Measurements from ENCODE around the gene CLSTN1.

CLSTN1 gene

DNA sequence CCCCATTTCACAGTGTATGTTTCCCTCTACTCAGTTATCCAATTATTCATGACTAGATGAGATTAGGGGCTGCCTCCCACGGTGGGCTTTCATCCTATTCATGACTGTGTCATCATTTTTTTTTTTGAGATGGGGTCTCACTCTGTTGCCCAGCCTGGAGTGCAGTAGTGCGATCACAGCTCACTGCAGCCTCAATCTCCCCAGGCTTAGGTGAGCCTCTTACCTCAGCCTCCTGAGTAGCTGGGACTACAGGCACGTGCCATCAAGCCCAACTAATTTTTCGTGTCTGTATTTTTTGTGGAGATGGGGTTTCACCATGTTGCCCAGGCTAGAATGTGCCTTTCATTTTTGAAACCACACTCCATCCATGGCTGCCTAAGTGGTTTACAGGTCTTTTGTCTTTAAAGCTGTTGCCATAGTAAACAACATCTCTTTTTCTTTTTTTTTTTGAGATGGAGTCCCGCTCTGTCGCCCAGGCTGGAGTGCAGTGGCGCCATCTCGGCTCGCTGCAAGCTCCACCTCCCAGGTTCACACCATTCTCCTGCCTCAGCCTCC is 112.2 kb downstream of the CLSTN1 start:
- DNase-seq (ENCODE audit: low spot score), result no peak

DNA sequence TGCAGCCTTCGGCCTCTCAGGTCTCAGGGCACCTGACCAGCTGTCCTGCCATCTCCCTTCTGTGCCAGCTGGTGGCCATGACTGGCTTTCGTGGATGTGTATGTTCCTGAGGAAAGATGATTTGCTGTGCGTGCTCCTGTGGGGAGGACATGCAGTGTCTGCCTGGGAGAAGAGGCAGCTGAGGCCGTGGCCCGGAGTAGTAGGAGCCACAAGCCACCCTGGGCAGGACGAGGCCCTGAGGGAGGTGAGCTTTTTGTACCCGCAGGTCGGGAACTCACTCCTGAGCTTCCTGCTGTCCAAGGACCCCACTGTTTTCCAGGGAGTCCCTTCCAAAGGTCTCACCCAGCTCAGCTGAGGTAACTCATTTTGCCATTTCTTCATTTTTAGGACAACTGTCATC is 113.7 kb downstream of the CLSTN1 start:
- DNase-seq (ENCODE audit: low spot score), result no peak

DNA sequence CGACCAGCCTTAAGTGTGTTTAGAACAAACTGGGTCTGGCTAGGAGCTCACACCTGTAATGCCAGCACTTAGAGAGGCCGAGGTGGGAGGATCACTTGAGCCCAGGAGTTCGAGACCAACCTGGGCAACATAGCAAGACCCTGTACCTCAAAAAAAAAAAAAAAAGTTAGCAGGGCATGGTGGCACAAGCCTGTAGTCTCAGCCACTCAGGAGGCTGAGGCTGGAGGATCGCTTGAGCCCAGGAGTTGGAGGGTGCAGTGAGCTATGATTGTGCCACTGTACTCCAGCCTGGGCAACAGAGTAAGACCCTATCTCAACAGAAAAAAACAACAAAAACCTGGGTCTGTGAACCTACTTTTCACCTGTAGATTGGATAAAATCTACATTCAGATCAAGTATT is 117.6 kb downstream of the CLSTN1 start:
- no peak for DNase-seq (ENCODE audit: low spot score)

DNA sequence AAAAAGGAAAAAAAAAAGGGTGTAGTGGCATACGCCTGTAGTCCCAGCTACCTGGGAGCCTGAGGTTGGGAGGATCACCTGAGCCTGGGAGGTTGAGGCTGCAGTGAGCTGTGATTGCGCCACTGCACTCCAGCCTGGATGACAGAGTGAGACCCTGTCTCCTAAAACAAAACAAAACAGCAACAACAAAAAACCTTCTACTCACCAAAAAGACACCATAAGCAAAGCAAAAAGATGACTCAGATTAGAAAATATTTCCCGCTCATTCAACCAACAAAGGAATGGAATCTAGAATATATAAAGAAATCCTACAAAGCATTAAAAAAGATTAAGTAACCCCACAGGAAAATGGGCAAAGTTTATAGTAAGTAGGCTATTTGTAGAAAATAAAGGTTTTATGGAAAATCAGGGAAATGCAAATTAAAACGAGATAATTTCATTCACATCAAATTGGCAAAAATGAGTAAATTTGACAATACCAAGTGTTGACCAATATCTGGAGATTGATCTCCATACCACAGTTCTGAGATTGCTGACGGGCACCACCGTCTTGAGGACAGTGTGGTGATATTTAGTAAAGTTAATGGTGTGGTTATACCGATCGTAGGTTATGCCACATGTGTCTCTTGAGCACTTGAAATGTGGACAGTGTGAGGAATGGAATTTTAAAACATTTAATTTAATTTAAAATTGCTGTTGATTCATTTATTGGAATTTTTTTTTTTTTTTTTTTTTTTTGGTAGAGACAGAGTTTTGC is 118.2 kb downstream of the CLSTN1 start:
- DNase-seq (ENCODE audit: low spot score), result peak; percentile 46

DNA sequence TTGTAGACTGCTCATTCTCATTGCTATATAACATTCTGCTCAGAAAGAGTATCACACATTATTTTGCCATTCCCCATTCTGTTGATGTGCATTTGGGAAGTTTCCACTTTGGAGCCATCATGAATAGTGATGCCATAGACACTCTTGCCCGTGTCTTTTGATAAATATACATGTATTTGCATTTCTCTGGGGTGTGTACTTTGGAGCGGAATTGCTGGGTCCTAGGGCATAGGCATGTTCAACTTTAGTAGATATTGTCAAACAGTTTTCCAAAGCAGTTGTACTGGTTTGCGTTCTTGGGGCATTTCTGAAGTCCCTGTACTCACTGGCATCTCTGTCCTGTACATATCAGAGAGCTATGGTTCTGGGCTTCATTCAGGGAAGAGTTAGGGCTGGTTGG is 120.1 kb downstream of the CLSTN1 start:
- DNase-seq (ENCODE audit: low spot score), result no peak

DNA sequence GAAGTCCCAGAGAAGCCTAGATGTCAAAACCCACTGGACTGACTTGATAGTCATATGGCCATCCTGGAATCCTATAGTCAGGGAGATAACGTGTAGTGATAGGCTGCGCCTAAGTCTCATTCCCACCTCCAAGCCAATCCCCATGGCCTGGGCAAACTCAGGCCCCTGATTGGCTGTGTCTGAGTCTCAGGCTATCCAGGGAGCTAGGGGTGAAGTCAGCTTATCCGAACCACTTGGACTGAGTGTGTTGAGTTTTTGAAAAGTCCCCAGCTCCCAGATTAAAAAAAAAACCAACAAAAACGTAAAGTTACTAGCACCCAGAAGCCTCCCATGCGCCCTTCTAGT is 120.6 kb downstream of the CLSTN1 start:
- DNase-seq (ENCODE audit: low spot score), result no peak

DNA sequence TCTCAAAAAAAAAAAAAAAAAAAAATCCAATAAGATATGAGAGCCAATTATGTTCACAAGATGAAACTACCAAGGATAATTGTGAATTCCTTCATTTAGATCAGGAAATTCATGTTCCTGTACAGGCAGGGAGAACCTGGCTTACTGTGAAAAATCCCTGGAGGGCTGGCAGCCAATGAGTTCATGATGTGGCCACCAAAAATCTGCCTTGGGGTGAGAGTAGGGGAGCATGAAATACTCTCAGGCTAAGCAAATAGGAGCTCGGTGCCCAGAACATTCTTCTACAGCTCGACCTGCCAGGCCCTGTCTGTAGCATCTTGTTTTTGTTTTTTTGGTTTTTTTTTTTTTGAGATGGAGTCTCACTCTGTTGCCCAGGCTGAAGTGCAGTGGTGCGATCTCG is 122.1 kb downstream of the CLSTN1 start:
- peak; percentile 46 for DNase-seq (ENCODE audit: low spot score)

DNA sequence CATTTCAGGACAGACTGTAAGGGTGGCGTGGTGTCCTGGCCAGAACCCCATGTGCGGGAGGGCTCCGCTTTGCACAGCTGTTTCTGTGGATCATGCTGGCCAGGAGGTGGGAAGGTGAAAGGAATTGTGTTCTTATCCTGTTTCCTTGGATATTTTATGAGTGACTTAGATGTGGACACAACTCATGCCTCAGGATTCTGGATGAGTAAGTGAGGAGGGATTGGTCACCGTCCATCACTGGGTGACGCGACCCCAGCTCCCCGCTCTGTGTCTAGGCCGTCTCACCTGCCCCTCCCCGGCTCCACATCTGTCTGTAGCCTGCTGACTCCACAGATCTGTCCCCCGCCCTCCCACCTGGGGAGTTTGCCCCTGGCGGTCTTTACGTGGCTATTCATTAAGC is 123.4 kb downstream of the CLSTN1 start:
- peak; percentile 80 for DNase-seq (ENCODE audit: low spot score)

DNA sequence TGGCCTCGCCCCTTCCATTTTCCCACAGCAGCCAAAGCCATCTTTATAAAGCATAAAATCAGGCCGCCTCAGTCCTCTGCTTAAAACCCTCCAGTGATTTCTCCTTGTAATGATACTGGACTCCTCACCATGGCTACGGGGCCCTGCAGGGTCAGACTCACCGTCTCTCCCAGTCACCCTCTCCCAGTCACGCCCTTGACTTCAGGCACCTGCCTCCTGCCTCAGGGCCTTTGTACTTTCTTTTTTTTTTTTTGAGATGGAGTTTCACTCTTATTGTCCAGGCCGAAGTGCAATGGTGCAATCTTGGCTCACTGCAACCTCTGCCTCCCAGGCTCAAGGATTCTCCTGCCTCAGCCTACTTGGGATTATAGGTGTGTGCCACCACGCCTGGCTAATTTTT is 124.4 kb downstream of the CLSTN1 start:
- DNase-seq (ENCODE audit: low spot score), result no peak

DNA sequence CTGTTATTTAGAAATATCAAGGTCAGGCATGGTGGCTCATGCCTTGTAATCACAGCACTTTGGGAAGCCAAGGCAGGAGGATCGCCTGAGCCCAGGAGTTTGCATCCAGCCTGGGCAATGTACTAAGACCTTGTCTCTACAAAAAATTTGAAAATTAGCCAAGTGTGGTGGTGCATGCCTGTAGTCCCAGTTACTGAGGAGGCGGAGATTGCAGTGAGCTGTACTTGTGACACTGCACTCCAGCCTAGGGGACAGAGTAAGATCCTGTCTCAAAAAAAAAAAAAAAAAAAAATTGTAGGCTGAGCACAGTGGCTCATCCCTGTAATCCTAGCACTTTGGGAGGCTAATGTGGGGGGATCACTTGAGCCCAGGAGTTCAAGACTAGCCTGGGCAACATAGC is 127.0 kb downstream of the CLSTN1 start:
- DNase-seq (ENCODE audit: low spot score), result no peak

DNA sequence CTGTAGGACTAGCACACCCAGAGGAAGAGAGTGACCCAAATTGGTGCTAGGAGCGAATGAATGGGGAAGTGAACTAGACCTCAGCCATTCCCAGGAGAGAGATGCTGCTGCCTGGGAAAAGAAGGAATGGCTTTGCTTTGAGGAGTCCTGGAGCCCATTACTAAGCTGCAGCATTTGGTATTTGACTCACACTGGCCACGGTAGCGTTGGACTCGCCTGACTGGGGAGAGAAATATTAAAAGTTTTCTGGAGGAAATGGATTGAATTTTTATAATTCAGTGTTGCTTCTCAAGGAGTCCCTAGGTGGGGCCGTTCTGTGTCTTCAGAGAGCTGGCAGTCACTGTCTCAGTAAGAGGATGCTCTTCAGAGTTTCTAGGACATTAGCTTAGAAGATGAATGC is 132.1 kb downstream of the CLSTN1 start:
- no peak for DNase-seq (ENCODE audit: low spot score)

DNA sequence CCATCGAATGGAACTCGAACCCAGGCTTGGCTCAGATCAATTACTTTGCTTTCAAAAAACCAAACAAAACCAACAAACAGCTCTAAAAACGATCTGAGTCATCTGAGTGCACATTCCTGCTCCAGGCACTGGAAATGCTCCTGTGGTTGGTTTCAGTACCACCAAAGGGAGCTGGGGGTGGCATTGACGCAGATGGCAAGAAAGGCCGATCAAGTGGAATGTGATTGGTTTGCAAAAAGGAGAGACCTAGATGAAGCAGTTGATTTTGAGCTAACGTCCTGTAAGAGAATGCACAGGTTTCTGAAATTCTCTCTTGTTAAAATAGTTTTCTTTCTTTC is 132.7 kb downstream of the CLSTN1 start:
- peak; percentile 47 for DNase-seq (ENCODE audit: low spot score)

DNA sequence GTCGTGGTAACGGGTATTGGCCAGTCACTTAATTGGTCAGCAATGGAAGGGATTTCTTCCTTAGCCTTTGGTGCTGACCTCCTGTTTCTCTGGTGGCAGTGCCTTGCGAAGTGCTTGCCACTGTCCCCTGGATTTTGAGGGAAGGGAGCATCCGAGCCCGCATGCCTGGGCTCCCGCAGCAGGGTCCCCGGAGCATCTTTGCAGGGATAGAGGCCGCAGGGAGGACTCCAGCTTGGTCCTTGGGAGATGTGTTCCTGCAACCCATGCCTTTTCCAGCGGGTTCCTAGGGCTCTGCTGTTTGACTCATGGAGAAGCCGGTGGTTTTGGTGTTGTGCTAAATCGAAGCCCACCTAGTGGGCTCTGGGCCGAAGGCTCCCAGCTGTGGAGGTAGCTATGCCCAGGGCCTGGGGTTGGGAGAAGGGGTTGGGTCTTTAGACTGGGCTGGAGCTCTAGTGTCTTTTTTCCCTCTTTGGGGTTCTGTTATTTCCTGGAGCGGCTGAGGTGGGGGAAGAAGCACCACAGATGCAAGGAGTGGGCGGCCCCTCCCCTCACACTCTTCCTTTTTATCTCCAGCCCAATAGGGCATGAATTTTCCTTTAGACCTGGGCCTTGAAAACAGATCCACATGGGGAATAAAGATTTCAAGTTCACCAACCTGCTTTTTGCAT is 133.2 kb downstream of the CLSTN1 start:
- no peak for DNase-seq (ENCODE audit: low spot score)

DNA sequence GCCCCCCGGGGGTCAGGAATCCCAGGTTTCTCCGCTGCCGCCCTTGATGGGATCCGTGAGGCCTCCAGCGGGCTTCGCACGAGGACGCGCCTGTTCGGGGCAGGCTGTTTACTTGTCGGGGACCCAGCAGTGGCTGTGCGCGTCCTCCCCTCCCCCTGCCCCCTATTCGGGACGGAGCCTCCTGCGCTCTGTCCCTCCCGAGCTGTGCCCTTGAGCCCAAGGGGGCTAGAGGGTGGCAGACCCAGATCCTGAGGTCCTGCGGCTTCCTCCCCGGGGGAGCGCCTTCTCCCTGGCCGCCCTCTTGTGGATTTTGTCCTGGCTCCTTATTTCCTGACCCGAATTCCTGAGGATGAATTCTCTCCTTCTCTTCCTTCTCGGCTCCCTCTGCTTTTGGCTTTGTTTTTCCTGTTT is 133.8 kb downstream of the CLSTN1 start:
- DNase-seq (ENCODE audit: low spot score), result peak; percentile 58

DNA sequence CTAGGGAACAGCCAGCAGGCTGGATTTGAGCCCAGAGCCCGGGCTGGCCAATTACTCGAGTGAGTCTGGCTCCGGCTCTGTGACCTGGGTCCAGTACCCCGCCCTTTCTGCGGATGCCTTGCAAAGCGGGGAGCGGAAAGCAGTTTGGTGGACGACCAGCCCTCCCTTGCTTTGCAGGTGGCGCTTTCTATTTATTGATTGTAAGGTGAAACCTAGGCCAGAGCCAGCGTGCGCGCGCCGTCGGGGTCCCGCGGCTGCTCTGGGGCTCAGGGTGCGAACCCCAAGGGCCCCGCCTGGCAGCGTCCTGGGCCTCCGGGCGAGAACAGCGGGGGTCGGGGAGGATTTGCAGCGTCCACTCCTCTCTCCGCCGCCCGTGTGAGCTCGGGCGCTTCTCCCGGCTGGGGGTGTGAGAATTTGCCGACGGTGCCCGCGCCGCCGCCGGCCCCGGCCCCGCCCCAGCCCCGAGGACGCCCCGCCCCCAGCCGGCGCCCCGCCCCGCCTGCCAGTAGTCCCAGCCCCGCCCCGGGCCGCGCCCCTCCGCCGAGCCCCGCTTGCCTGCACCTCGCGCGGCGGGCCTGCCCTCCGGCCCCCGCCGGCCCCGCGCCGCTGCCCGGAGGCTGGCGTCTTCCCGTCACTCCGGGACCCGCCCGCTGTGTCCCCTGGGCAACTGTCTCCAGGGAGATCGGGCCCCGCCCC is 134.6 kb downstream of the CLSTN1 start:
- DNase-seq (ENCODE audit: low spot score), result peak; percentile 98

DNA sequence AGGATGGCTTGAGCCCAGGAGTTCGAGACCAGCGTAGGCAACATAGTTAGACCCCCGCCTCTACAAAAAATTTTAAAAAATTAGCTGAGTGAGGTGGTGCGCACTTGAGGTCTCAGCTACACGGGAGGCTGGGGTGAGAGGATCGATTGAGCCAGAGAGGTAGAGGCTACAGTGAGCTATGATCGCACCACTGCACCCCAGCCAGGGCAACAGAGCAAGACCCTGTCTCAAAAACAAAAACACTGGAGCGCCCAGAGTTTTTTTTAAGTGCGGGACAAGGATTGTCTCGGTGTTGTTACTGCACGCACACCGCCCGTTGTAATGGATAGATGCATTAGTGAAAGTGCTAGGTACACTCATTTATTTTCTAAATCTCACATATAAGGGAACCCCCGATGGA is 135.2 kb downstream of the CLSTN1 start:
- DNase-seq (ENCODE audit: low spot score), result no peak

DNA sequence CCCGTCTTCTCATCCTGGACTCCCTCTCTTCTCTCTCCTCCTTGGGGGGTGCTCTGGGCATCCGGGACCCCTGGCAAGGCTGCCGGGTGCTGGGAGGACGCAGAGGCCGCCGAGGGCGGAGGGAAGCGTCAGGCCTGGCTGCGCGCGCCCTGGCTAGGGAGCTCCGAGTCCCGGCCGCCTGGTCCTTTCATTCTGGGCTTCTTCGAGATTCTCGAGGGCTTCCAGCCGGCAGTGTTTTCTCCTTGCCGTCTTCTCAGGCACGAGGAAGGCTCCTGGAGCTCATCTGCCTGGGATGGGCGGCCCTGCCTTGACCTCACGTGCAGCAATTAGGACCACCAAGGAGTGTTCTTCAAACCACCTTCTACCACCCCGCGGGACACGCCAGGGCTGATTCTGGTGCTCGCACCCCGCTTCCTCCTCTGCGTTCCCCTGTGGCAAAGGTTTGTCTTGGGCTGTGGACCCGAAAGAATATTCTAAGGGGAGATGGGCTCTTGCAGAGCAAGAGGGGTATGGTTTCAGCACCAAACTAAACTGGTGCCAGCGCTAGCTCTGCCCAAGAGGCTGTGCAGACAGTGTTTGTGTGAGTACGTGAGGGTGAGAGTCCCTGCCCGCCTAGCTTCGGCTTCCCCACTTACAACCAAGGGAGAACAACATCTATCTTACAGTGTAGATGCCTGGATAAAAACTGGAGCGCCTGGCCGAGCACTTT is 135.7 kb downstream of the CLSTN1 start:
- peak; percentile 62 for DNase-seq (ENCODE audit: low spot score)

DNA sequence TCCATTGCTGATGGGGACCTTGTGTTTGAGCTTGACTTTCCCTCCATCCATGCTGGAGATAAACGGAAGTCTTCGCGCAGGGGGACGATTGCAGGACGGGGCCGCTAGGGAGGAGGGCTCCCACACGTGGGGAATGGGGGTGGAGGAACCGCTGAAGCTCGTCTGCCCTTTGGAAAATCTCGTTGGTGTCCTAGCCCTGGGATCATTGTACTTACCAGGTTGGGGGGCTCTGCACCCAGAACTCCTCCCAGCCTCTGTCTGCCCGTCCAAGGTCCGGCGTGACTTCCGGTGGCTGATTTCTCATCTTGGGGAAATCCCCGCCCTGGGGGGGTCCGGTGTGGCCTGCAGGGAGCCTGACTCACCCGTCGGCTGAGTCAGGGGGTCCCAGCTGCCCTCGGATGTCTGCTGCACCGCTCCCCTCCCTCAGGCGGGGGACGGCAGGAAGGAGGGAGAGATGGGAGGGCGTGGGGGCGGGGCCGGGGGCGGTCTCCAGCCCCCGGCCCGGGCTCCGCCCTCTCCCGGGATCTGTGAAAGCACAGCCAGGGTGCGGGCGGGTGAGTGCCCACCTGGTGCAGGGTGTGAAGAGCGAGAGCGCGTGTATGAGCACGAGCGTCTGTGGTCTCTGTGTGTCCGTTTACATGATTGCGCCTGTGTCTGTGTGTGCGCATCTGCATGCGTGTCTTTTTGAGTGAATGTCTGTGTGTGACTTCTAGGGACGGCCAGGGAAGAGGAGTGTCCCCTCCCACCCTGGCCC is 136.5 kb downstream of the CLSTN1 start:
- DNase-seq (ENCODE audit: low spot score), result peak; percentile 68

DNA sequence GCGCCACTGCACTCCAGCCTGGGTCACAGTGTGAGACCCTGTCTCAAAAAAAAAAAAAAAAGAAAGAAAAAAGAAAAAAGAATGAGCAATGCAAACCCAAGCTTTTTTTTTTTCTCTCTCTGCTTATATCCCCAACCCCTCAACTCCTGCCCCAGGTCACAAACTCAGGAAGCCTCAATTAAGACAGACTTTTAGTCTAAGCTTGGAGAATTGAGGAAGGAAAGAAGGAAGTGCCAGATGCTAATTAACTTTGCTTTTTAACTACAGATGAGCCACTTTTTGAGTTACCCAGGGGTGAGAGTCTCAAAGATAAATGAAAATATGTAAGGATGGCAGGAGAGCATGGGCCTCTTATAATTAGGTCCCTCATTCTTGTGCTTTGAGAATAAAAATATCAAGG is 139.0 kb downstream of the CLSTN1 start:
- DNase-seq (ENCODE audit: low spot score), result no peak

DNA sequence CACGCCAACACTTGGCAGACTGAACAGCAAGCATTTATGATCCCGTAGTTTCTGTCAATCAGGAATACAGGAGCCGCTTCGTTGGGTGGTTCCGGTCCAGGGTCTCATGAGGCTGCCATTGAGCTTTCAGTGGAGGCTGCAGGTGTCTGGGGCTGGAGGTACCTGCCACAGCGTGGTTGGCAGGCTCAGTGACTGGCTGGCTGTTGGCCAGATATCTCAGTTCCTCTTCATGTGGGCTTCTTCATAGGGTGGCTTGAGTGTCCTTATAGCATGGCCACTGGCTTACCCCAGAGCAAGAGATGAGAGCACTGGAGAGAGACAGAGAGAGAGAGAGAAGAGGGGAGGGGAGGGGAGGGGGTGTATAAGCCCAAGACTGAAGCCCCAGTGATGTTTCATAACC is 142.9 kb downstream of the CLSTN1 start:
- DNase-seq (ENCODE audit: low spot score), result no peak

DNA sequence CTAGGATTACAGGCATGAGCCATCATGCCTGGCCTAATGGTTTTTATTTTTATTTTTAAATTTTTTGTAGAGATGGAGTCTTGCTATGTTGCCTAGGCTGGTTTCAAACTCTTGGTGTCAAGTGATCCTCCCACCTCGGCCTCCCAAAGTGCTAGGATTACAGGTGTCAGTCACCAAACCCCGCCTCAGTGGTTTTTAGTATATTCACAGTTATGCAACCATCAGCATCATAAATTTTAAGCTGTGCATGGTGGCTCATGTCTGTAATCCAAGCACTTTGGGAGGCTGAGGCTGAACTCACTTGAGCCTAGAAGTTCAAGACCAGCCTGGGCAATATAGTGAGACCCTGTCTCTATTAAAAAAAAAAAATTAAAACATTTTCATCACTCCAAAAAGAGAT is 143.7 kb downstream of the CLSTN1 start:
- no peak for DNase-seq (ENCODE audit: low spot score)

Data from GM03348 (cell line).